Measurements from ENCODE around the gene CLPSL2. TPM values are rescaled to one million over a fixed set of nuclear protein-coding genes. Genes with fewer than 3 reads are reported as not detected.

CLPSL2 gene
- total and polyA plus RNA-seq, 10 of the 15 experiments (the other 5 are each of a cell fraction or from before 2014, with no cell fraction given) = 0.32 to 1.3 TPM; not detected in 8

- no peak for TF ChIP-seq IRF5 (IDR thresholded peaks at IDR 0.05; ENCODE audit: borderline replicate concordance)
- TF ChIP-seq GATAD2B (conservative IDR thresholded peaks at IDR 0.05; ENCODE audit: low read depth) = no peak; the same call in 1 of the 2 replicates
- no peak for TF ChIP-seq ELK1 (IDR thresholded peaks at IDR 0.05; ENCODE audit: low read depth, low read length)
- TF ChIP-seq ATF7 (IDR thresholded peaks at IDR 0.05; ENCODE audit: low read depth) = no peak
- no peak for TF ChIP-seq ZBTB40 (IDR thresholded peaks at IDR 0.05; ENCODE audit: borderline replicate concordance)
- TF ChIP-seq RELA (IDR thresholded peaks at IDR 0.05; ENCODE audit: borderline replicate concordance, partially characterized antibody) = no peak
- peak; percentile 65; the same call in 1 of the 2 replicates for TF ChIP-seq TCF3 (IDR thresholded peaks at IDR 0.05; ENCODE audit: borderline replicate concordance, insufficient read depth, low read depth, low read length)
- TF ChIP-seq RELB (IDR thresholded peaks at IDR 0.05; ENCODE audit: low read depth) = 0 out of 2 replicates have a peak, but pooled peaks have one; percentile 8
- TF ChIP-seq CHD4 (IDR thresholded peaks at IDR 0.05) = no peak
- no peak for TF ChIP-seq MYB (IDR thresholded peaks at IDR 0.05; ENCODE audit: borderline replicate concordance, low read depth, low read length)
- TF ChIP-seq ETV6 (conservative IDR thresholded peaks at IDR 0.05 in 1 of 2, IDR thresholded peaks at IDR 0.05 in 1 of 2; ENCODE audit: borderline replicate concordance in 1 of 2, low read depth in 1 of 2) = no peak
- peak; percentile 46; the same call in 1 of the 2 replicates for TF ChIP-seq CREM (IDR thresholded peaks at IDR 0.05; ENCODE audit: low read depth)
- TF ChIP-seq IRF3 (IDR thresholded peaks at IDR 0.05) = no peak
- TF ChIP-seq IKZF2 (IDR thresholded peaks at IDR 0.05) = peak; percentile 15 to 37; a peak in 2 of 4 replicates
- TF ChIP-seq ZNF384 (IDR thresholded peaks at IDR 0.05; ENCODE audit: borderline replicate concordance, low read depth, low read length) = no peak
- TF ChIP-seq BACH1 (IDR thresholded peaks at IDR 0.05; ENCODE audit: borderline replicate concordance) = peak; percentile 97; the same call in 1 of the 2 replicates
- TF ChIP-seq PML (IDR thresholded peaks at IDR 0.05; ENCODE audit: low read length) = no peak
- TF ChIP-seq BHLHE40 (IDR thresholded peaks at IDR 0.05; ENCODE audit: borderline replicate concordance in 1 of 2, low read depth in 2 of 2, low read length in 1 of 2) = peak; percentile 79 to 89
- TF ChIP-seq TCF7 (IDR thresholded peaks at IDR 0.05; ENCODE audit: borderline replicate concordance) = no peak
- no peak for TF ChIP-seq NR2C1 (IDR thresholded peaks at IDR 0.05)
Measured at GRCh38 chr6:35727935-35728682, 48.3 kb upstream of the CLPSL2 start (continued).
